Mesothelial cell of epicardium (in vitro differentiated cells): Measurements from ENCODE around the gene TRABD2A. TPM values are rescaled to one million over a fixed set of nuclear protein-coding genes. Genes with fewer than 3 reads are reported as not detected.
A peak's percentile ranks its signal among the peaks of the same experiment; 100 is the strongest.

Experiments
- DNase-seq, 2 experiments: peaks; one replicate each; pipeline ENCODE4 v3.0.0; 2021; ENCODE audit warnings: low spot score in 2 of 2; ENCODE audit not compliant: unreplicated experiment in 2 of 2
- H3K27ac Mint-ChIP-seq: 2 replicates; pipeline ENCODE4 v1.8.0; 2021; ENCODE audit warnings: mixed read lengths
- H3K27me3 Mint-ChIP-seq: 2 replicates; pipeline ENCODE4 v1.8.0; 2021; ENCODE audit warnings: low read depth, mixed read lengths
- H3K36me3 Mint-ChIP-seq: 2 replicates; pipeline ENCODE4 v1.8.0; 2021; ENCODE audit warnings: mixed read lengths
- H3K4me1 Mint-ChIP-seq: 2 replicates; pipeline ENCODE4 v1.8.0; 2021; ENCODE audit warnings: mixed read lengths
- H3K4me3 Mint-ChIP-seq: 2 replicates; pipeline ENCODE4 v1.8.0; 2021; ENCODE audit warnings: mild to moderate bottlenecking, moderate library complexity, mixed read lengths
- H3K9me3 Mint-ChIP-seq: 2 replicates; pipeline ENCODE4 v1.8.0; 2021; ENCODE audit warnings: mixed read lengths
- total RNA-seq: library from RNA; stranded (reverse); gene quantifications from 3 replicates; pipeline ENCODE4 v1.2.1, GENCODE V29; 2021
- TF ChIP-seq, protein P1 (sequence below): fragments of 200-600 bp; sonication (generic); IDR thresholded peaks from one replicate; pipeline ENCODE4 v1.5.0; 2021; ENCODE audit warnings: antibody characterized with exemption; ENCODE audit not compliant: unreplicated experiment

The TRABD2A gene
- total RNA-seq, 1 donor from 2014 or later = 0.45 TPM

GRCh38 chr2:84900971-84901370 lies 20.1 kb upstream of the TRABD2A start:
- Mint-ChIP-seq H3K27ac (no peak overlapping the region), H3K36me3 (no peaks in the 10 kb centered on the region), H3K9me3 (peaks cover 8% of the 10 kb centered on the region), H3K4me3 (no peak overlapping the region), H3K4me1 (peaks cover 19% of the 10 kb centered on the region), H3K27me3 (peaks cover 8% of the 10 kb centered on the region)
- TF ChIP-seq, protein P1, sequence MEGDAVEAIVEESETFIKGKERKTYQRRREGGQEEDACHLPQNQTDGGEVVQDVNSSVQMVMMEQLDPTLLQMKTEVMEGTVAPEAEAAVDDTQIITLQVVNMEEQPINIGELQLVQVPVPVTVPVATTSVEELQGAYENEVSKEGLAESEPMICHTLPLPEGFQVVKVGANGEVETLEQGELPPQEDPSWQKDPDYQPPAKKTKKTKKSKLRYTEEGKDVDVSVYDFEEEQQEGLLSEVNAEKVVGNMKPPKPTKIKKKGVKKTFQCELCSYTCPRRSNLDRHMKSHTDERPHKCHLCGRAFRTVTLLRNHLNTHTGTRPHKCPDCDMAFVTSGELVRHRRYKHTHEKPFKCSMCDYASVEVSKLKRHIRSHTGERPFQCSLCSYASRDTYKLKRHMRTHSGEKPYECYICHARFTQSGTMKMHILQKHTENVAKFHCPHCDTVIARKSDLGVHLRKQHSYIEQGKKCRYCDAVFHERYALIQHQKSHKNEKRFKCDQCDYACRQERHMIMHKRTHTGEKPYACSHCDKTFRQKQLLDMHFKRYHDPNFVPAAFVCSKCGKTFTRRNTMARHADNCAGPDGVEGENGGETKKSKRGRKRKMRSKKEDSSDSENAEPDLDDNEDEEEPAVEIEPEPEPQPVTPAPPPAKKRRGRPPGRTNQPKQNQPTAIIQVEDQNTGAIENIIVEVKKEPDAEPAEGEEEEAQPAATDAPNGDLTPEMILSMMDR = no peak
- no peak for DNase-seq

GRCh38 chr2:84899304-84900204 lies 18.7 kb upstream of the TRABD2A start:
- no peak for DNase-seq
- no peak overlapping the region for H3K4me3 Mint-ChIP-seq
- H3K27ac Mint-ChIP-seq = no peak overlapping the region
- H3K36me3 Mint-ChIP-seq = no peaks in the 10 kb centered on the region
- H3K9me3 Mint-ChIP-seq = peaks cover 8% of the 10 kb centered on the region
- TF ChIP-seq, protein P1 = no peak
- peaks cover 22% of the 10 kb centered on the region for H3K4me1 Mint-ChIP-seq
- peaks cover 8% of the 10 kb centered on the region for H3K27me3 Mint-ChIP-seq

DNA sequence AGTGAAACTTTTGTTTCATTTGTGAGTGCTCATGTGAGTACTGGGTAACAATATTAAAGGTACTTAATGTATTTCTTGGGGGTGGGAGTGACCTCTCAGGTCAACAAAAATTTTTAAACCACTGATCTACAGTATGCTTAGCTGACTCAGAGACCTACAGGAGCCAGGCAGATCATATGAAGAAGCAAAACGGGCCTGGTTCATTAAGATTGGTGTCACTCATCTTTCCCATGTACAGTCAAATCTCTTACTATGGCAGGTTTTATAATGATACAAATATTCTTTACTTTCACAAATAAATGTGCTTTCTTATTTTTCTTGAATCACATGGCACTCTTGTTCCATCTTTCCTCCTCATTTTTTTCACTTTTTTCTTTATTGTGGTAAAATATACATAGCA lies 16.9 kb upstream of the TRABD2A start:
- Mint-ChIP-seq H3K4me3 (no peak overlapping the region), H3K36me3 (no peaks in the 10 kb centered on the region), H3K4me1 (peaks cover 18% of the 10 kb centered on the region), H3K27ac (peak overlapping the region; percentile 80), H3K9me3 (peaks cover 8% of the 10 kb centered on the region), H3K27me3 (peaks cover 3% of the 10 kb centered on the region)
- no peak for DNase-seq
- TF ChIP-seq, protein P1 = no peak

DNA sequence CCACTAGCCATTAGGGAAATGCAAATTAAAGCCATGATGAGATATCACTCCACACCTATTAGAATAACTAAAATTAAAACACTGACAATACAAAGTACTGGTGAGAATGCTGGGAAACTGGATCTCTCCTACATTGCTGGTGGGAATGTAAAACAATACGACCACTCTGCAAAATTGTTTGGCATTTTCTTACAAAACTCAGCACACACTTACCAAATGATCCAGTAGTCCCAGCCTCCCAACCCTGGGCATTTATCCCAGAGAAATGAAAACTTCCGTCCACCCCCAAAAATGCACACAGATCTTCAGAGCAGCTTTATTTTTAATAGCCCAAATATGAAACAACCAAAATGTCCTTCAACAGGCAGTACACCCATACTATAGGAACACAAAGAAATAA lies 15.7 kb upstream of the TRABD2A start:
- Mint-ChIP-seq H3K4me3 (no peak overlapping the region), H3K9me3 (peaks cover 6% of the 10 kb centered on the region), H3K36me3 (no peaks in the 10 kb centered on the region), H3K27ac (no peak overlapping the region), H3K4me1 (peaks cover 18% of the 10 kb centered on the region), H3K27me3 (no peaks in the 10 kb centered on the region)
- TF ChIP-seq, protein P1 = no peak
- DNase-seq = no peak

DNA sequence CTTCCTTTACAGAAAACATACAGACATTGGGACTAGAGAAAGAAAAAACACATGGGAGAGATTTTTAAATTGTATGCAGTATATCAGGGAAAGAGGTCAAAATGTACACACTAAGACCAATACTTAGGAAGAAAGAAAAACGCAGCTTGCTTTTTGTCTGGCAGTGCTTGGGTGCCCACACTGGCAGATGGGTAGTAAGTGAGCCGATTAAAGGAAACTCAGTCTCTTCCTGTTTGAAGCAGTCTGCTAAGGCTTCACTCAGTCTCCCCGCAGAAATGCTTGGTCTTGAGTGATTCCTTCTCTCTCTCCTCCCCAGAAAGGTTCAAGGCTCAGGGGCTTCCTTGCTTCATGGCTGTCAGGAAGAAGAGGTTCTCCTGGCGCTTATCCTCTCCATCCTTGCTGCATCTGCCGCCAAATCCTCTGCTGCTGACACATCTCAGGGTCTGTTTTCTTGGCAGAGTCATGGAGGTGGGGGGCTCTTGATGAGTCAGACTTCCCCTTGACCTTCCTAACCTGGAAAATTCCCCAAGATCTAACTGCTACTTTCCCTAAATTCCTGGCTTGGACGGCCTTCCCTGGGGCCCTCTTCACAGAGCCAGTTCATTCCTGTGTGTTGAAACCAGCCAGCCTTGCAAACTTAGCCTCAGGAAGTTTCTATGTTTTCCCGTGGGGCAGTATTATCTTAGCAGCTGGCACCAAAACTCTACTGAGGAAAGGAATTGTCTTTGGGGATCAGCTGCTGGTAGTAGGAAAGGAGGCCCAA lies 14.1 kb upstream of the TRABD2A start:
- Mint-ChIP-seq H3K36me3 (no peaks in the 10 kb centered on the region), H3K4me1 (peaks cover 18% of the 10 kb centered on the region), H3K4me3 (no peak overlapping the region), H3K27me3 (no peaks in the 10 kb centered on the region), H3K27ac (peak overlapping the region; percentile 32), H3K9me3 (peaks cover 4% of the 10 kb centered on the region)
- TF ChIP-seq, protein P1 = no peak
- DNase-seq = no peak
